Measurements from ENCODE around the gene LRRK2. TPM values are rescaled to one million over a fixed set of nuclear protein-coding genes. Genes with fewer than 3 reads are reported as not detected.
"Not testable (repeated sequence)": the region's sequence is repeated elsewhere in the genome, so short reads cannot be mapped to it uniquely, and the experiment has no call there.

The LRRK2 gene
- total RNA-seq, 1 donor = 0.81 TPM

DNA sequence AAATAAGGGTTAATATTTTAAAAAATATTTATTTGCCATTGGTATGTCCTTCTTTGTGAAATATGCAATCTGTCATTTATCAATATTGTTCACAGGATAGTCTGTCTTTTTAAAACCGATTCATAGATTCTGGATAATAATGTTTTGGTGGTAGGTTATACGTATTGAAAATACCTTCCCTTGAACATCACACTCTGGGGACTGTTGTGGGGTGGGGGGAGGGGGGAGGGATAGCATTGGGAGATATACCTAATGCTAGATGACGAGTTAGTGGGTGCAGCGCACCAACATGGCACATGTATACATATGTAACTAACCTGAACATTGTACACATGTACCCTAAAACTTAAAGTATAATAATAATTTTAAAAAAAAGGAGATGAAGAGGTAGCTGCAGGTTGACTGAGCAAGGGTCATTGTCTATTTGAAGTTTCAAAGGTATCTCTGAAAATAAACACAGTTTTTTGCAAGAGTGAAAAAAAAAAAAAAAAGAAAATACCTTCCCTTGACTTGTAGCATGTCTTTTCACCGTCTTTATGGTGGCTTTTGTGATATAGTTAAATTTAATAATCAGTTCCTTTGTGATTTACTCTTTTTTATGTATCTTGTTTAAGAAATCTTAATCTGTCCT, 19.8 kb downstream of the LRRK2 start:
- not testable (repeated sequence) for DNase-seq (ENCODE audit: low read depth in 2 of 3, low spot score in 2 of 3)

DNA sequence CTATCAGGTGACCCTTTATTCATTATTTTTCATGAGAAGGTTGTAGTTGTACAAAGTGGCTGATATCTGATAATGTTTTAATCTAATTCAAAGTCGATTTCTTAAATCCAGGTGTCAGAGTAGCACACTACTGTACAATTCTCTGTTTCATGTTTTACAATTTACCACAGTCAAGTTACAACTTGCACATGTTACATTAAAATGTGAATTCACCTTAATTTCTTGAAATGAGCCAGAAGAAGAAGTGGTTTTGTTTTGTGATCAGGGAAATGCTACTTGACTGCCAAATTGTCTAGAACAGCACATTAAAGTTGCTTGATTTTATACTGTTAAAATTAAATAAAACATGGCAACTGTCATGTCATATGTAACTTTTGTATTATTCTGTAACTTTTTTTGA, 23.2 kb downstream of the LRRK2 start:
- DNase-seq (ENCODE audit: low read depth in 2 of 3, low spot score in 2 of 3) = no peak

DNA sequence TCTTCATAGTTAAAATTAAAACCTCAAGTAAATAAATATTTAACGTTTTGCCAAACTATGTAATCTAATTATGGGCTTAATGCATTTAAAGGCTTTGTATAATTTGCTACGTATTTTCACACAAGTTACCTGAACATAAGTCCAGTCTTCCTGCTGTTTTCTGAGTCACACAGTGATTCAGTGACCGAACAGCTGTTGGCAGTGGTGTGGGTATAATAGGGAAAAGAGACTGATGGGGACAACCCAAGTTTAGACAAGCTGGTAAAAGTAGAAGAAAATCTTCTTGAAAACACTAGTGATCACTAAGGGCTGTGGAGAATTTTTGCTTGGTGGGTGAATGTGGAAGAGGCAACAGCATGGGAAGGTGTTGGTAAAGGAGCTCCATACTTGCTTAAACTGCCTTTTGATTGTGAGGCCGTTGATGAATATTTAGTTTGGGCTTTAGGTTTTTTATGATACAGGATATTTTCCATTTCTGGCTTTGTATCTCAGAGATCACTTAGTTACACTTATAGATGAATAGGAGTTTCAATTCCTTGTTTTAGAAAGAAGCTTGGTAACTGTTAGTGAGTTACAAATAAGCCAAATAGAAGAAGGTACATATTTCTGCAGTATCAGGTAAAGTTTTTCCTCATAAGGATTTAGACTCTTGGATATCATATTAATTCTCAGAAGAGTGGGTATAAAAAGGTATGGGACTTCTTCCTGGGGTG, 23.9 kb downstream of the LRRK2 start:
- DNase-seq (ENCODE audit: low read depth in 2 of 3, low spot score in 2 of 3) = no peak

DNA sequence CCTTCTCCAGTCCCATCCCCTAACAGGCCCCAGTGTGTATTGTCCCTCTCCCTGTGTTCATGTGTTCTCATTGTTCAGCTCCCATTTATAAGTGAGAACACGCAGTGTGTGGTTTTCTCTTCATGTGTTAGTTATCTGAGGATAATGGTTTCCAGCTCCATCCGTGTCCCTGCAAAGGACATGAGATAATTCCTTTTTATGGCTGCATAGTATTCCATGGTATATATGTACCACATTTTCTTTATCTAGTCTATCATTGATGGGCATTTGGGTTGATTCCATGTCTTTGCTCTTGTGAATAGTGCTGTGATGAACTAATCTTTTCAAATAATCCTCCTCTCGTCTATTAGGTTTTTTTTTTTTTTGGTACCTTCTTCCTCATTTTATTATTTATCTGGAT, 25.9 kb downstream of the LRRK2 start:
- not testable (repeated sequence) for DNase-seq (ENCODE audit: low read depth in 2 of 3, low spot score in 2 of 3)

DNA sequence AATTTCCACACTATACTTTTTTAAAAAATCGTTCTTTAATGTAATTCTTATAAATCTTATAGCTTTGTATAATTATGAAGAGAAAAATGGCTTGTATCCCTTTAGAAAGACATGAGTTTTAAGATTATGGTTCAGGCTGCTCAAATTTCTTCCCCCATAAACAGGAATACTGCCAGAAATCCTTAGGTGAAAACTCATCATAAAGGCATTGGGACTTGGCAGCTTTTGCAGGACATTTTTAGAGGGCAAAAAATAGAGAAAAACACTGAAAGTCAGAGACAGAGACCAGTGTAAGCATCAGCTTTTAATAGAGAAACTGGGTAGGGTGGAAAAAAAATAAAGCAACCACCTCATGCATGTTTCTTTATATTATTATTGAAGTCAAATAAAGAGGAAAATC, 29.1 kb downstream of the LRRK2 start:
- DNase-seq (ENCODE audit: low read depth in 2 of 3, low spot score in 2 of 3) = no peak

DNA sequence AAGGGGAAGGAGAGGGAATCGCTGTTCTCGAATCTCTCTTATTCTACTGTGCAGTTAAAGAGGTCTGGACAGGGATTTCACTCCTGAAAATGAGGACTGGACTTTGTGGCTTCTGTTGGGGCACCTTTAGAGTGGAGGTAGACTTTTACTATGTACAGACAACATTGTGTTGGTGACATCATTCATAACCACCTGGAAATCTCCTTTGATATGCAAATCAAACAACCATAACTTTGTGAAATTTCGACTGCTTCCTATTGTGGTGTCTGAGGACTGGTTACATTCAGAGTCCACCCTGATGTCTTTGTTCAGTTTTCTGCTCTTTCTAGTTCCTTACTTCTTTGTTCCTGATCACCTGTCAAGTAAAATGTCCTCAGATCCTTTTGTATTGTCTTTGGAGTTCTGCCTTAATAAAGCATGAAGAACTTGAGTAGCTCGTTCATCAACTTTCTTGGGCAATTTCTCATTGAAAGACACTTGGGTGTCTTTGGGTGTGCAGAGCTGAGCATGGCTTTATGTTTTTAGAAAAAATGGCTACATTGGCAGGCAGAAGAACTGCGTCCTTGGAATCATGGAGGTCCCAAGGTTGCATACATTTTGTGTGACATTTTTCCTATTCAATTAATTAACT, 29.8 kb downstream of the LRRK2 start:
- no peak for DNase-seq (ENCODE audit: low read depth in 2 of 3, low spot score in 2 of 3)

DNA sequence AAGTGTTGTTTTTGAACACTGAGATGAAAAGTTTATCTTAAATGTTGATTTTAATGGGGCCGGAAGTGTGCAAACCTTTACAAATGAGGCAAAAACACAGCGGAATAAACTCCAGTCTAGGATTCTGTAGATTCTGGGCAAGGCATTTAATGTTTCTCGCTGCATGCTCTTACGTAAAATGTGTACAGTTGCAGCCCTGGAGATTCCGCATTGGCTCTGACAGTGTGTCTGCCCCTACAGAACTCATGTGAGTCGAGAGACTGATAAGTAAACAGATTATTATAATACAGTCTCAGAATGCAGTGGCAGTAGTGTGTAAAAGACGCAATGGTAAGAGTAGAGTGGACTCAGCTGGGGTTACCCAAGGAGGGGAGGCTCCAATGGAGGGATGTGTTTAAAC, 33.6 kb downstream of the LRRK2 start:
- no peak for DNase-seq (ENCODE audit: low read depth in 2 of 3, low spot score in 2 of 3)

DNA sequence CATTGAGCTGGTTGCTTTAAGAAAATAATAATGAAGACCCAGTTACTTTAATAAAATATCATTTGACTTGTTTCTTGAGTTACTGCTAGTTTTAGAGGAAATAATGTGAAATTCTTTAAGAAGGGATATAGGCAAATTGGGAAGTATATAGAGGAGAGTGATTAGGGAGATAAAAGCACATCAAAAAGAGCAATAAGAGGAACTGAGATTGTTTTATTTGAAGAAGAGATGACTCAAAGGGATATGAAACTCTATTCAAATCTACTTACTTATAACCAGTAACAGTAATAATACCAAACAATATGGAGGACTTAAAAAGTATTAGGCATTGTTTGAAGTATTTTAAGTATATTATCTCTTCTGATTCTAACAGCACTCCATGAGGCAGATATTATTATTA, 37.1 kb downstream of the LRRK2 start:
- no peak for DNase-seq (ENCODE audit: low read depth in 2 of 3, low spot score in 2 of 3)

DNA sequence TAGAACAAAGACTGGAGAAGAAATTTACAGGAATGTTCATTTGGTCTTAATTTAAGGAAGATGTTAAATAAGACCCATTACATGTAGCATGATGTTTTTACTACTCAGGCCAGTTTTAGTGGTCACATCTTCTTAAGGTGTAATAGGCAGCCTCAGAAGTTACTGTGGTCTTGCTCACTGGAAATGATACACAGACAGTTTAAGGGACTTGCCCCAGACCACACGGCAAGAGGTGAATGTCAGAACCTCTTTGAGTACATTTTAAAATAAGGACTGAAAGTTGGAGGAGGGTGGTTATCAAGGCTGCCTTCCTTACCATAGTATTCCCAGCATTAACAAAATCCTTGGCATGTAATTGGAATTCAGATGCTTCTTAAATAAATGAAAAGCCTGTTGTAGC, 37.9 kb downstream of the LRRK2 start:
- no peak for DNase-seq (ENCODE audit: low read depth in 2 of 3, low spot score in 2 of 3)

DNA sequence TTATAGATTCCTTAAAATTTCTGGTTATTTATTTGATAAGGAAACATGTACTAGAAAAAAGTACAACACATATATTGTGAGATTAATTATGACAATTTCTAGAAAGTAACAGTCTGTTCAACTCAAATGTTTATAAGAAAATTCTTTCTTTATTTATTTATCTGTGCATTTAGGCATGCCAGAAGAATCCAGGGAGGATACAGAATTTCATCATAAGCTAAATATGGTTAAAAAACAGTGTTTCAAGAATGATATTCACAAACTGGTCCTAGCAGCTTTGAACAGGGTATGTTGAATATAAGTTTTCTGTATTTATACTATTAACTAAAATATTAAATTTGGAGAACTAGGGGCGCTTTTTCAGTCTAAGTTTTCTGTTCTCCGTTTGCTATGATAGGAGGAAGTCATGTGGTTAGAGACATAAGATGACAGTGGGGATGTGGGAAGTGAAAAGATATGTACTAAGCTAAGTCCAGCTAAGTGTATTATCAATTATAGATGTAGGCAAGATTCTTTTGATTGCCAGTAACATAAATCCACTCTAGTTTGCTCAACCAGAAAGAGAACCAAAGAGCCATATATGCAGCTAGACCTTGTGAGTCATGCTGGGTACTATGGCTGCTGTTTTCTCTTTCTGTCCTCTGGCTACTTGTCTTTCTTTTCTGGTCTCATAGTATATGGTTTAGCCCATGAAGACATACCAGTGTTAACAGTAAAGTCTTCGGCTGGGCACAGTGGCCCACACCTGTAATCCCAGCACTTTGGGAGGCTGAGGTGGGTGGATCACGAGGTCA, 39.0 kb downstream of the LRRK2 start:
- no peak for DNase-seq (ENCODE audit: low read depth in 2 of 3, low spot score in 2 of 3)

DNA sequence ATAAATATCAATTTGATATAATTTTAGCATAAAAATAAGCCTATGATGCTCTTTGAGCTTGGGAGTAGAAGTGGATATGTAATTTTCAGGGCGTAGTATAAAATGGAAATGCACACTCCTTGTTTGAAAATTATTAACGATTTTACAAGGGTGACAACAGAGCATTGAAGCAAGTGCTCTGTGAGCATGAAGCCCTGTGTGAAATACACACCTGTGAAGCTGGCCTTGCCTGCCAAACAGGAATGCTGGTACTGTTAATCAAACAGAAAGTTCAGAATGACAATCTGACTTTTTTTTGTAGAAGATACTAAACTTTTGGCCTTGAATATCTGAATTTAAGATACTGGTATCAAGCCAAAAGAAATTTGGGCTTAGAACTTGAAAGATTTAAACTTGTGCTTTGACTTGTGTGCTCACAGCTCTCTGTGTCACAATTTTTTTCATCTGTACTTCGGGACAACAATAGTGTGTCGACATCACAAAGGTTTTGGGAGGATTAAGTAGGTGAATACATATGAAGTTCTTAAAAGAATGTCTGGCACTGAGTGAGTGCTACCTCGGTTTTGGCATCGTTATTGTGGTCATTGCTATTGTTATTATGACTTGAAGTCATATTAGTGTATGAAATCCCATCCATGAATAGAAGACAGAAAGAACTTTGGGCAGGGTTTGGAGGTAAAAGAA, 47.3 kb downstream of the LRRK2 start:
- no peak for DNase-seq (ENCODE audit: low read depth in 2 of 3, low spot score in 2 of 3)

DNA sequence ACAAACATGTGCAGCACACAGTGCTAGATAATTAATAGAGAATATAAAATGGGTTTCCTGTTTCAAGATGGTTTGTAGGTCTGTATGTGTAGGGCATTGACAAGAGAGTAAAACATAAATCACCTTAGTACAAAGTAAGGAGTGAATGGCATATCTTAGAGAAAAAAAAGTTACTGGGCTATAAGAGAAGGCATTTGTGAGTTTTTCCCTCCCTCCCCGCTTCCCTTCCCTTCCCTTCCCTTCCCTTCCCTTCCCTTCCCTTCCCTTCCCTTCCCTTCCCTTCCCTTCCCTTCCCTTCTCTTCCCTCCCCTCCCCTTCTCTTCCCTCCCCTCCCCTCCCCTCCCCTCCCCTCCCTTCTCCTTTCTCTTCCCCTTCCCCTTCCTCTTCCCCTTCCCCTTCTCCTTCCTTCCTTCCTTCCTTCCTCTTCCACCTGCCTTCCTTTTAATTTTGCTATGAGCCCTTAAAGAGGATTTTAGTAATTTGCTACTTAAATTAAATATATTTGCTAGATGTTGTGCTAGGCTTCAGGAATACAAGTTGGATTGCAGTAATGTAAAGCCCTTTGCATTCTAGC, 57.1 kb downstream of the LRRK2 start:
- DNase-seq (ENCODE audit: low read depth in 2 of 3, low spot score in 2 of 3) = no peak

DNA sequence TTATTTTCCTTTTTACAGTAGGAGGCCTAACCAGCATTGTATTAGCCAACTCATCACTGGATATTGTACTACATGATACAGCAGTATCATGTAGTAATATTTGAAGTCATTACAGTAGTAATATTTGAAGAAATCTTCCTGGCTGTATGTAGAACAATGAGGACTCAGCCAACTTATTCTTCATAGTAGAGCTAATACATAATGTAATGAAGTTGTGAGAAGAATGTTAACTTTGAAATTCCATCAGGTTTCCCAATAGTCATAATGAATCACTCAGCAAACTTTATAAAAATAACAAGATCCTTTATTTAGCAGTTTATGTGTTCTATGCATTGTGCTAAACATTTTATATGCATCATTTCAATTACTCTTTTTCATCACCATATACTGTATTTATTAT, 61.8 kb downstream of the LRRK2 start:
- no peak for DNase-seq (ENCODE audit: low read depth in 2 of 3, low spot score in 2 of 3)

DNA sequence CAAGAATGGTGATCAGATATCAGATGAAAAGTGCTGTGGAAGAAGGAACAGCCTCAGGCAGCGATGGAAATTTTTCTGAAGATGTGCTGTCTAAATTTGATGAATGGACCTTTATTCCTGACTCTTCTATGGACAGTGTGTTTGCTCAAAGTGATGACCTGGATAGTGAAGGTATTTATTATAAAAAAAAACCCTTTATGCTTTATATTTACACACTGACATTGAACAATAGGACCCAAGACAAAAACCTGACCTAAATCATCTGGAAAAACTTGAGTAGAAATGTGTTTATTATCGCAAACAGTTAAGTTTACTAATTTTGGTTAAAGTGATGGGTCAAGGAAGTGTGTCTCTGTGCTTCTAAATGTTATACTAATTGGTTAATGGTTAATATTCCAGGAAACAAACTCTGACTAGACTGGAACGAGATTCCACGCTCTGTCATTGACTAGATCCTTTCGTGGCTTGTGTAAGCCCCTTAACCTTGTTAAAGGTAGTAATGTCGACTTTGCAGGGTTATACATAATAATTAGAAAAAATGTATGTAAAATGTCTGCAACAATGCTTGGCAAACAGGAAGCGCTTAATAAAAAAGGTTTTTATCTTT, 62.7 kb downstream of the LRRK2 start:
- DNase-seq (ENCODE audit: low read depth in 2 of 3, low spot score in 2 of 3) = no peak

DNA sequence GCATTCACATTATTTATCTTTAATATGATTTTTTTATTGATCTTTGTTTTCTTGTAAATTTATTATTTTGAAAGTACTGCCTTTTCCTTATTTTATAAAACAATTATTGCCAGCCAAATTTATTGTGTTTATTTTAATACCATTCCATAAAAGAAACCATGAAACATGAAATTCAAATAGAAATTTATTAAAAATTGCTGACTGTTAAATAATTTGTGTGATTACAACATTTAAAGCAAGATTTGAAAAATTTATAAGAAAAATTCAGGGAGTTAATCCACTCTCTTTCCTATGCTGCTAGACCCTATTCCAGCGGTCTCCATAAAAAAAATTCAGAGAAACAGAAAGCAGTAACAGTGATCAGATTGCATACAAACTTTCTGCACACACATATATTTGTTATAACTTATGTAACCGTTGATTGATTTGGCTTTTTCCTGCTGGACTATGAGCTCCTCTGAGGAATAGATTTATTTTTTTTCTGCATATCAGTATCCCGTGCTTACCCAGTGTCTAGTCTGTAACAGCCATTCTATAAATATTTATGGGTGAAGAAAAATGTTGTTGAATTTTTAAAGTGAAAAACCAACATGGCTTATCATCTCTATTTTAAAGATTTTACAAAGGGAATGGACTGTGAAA, 68.1 kb downstream of the LRRK2 start:
- DNase-seq (ENCODE audit: low read depth in 2 of 3, low spot score in 2 of 3) = no peak

DNA sequence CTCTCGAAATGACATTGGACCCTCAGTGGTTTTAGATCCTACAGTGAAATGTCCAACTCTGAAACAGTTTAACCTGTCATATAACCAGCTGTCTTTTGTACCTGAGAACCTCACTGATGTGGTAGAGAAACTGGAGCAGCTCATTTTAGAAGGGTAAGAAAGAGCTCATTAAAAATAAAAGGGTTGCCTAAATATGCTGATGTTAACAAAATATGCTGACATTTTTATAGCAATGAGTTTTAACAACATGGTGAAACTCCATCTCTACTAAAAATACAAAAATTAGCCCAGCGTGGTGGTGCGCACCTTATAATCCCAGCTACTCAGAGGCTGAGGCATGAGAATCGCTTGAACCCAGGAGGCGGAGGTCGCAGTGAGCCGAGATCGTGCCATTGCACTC, 73.5 kb downstream of the LRRK2 start:
- no peak for DNase-seq (ENCODE audit: low read depth in 2 of 3, low spot score in 2 of 3)

DNA sequence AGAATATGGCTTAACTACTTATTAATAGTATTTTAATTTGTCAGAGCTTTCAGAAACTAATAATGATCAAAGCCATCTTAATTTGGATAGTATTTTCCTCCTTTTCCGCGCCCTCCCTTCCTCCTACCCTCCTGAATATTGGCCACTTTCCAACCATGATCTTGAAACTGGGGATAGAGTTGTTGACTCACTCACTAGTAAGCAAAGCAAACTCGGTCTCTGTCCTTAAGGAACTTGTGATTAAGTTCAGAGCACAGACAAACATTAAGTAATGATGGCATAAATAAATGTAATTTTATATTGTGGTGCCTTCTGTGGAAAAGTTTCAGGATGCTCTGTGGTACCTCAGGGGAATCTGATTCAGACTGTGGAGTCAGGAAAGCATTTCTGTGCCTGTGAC, 75.7 kb downstream of the LRRK2 start:
- no peak for DNase-seq (ENCODE audit: low read depth in 2 of 3, low spot score in 2 of 3)

DNA sequence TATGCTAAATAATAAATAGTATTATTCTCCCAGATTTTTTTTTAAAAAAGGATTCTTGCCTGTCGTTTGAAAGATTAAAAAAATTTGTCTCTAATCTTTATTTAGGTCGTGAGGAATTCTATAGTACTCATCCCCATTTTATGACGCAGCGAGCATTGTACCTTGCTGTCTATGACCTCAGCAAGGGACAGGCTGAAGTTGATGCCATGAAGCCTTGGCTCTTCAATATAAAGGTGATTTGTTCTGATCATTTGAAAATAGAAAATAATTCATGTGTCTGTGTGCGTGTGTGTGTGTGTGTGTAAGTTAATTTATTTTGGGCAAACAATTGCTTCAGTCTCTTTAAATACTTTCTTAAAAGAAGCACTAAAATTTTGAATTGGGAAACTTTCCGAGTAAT, 84.2 kb downstream of the LRRK2 start:
- no peak for DNase-seq (ENCODE audit: low read depth in 2 of 3, low spot score in 2 of 3)

DNA sequence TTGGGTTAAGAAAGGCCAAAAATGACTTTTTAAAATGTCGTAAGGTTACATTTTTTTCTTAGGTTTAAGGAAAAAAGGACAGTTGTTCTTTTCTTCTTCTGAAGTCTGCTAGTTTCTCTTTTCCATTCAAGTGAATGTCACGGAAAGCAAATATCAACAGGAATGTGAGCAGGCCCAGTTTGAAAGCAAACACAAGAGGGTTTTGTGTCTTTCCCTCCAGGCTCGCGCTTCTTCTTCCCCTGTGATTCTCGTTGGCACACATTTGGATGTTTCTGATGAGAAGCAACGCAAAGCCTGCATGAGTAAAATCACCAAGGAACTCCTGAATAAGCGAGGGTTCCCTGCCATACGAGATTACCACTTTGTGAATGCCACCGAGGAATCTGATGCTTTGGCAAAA, 85.4 kb downstream of the LRRK2 start:
- DNase-seq (ENCODE audit: low read depth in 2 of 3, low spot score in 2 of 3) = no peak

DNA sequence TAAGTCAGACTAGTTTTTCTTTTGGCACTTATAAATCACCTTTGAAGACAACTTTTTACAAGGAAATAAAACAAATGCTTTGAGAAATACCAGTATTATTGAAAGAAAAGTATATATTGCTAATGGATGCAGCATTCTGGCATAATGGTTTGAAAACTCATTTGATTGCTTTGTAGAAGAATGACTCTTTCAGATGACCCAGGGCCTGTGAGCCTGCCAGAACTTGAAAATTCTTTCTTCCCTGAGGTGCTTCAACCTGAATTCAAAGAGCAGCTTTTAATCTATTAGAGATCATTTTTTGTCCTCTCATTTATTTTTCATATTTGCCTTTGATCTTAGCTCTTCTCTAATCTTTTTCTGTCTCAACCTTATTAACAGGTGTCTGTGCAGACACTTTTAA, 87.4 kb downstream of the LRRK2 start:
- DNase-seq (ENCODE audit: low read depth in 2 of 3, low spot score in 2 of 3) = no peak
